ENCODE measurements around the gene DDX52. TPM values are rescaled to one million over a fixed set of nuclear protein-coding genes. Genes with fewer than 3 reads are reported as not detected.

DDX52 gene
- total RNA-seq, 5 donors from 2014 or later (not counting 1 experiment from before 2014, with no cell fraction given), result 21.6 to 34.0 (median 25.7) TPM

GRCh38 chr17:37607637-37608331 lies 35.5 kb downstream of the DDX52 start:
- Mint-ChIP-seq H3K4me3 (peak overlapping the region; percentile 81 to 90 (median 90)), H3K27me3 (no peaks in the 10 kb centered on the region), H3K9me3 (no peaks in the 10 kb centered on the region), H3K4me1 (peaks cover 51 to 58% (median 53%) of the 10 kb centered on the region in 3 donors), H3K27ac (peak overlapping the region; percentile 91 to 92), H3K36me3 (peaks cover 6% of the 10 kb centered on the region)
- 25% methylated on average over 7 of the region's 26 CpGs for WGBS (ENCODE audit: insufficient coverage)
- peaks cover 38 to 43% of the 10 kb centered on the region in 2 experiments for H3K4me1 ChIP-seq (ENCODE audit: control insufficient read depth in 1 of 2, extremely low read depth in 1 of 2, insufficient read depth in 2 of 2, low read length in 2 of 2)
- H3K36me3 ChIP-seq (ENCODE audit: control insufficient read depth in 2 of 2, extremely low read depth in 1 of 2, insufficient read depth in 1 of 2, low read length in 1 of 2), result peaks cover 0 to 5% of the 10 kb centered on the region in 2 donors
- ATAC-seq (replicated peaks in 1 of 4) (peak in 2 of 4 experiments; percentile 25 to 36), DNase-seq (peak in 23 of 35 experiments; percentile 3 to 69 (median 21))
- POLR2A ChIA-PET, result interaction anchor here in 1 of 2 donors (0.6 kb wide), 1 partner anchor 21 kb away, joined by 3 read pairs; no protein-coding TSS in a partner anchor
- CTCF ChIA-PET, result interaction anchor here in 1 of 2 donors (2.2 kb wide), 1 partner anchor 8 kb away, joined by 9 read pairs; no protein-coding TSS in a partner anchor
- H3K27ac ChIP-seq (ENCODE audit: low read length), result peak overlapping the region; percentile 78
- no peaks in the 10 kb centered on the region for H3K27me3 ChIP-seq (replicated peaks in 1 of 2; ENCODE audit: control insufficient read depth in 2 of 2, extremely low read depth in 1 of 2, insufficient read depth in 2 of 2, low read length in 1 of 2)
- peak overlapping the region; percentile 87 to 95 for H3K4me3 ChIP-seq (ENCODE audit: control insufficient read depth in 1 of 2, extremely low read depth in 1 of 2, low read length in 1 of 2)
- no peaks in the 10 kb centered on the region for H3K9me3 ChIP-seq

GRCh38 chr17:37605813-37606505 lies 37.3 kb downstream of the DDX52 start:
- CTCF ChIA-PET, result interaction anchor here in 1 of 2 donors (1.1 kb wide), 1 partner anchor 16 kb away, joined by 3 read pairs; no protein-coding TSS in a partner anchor
- Mint-ChIP-seq H3K4me3 (peak overlapping the region; percentile 70 to 90 (median 81)), H3K27me3 (no peaks in the 10 kb centered on the region), H3K36me3 (peaks cover 9% of the 10 kb centered on the region), H3K9me3 (no peaks in the 10 kb centered on the region), H3K4me1 (peaks cover 59 to 67% (median 60%) of the 10 kb centered on the region in 3 donors), H3K27ac (peak overlapping the region; percentile 91 to 92)
- Histone ChIP-seq H3K4me1 (ENCODE audit: control insufficient read depth in 1 of 2, extremely low read depth in 1 of 2, insufficient read depth in 2 of 2, low read length in 2 of 2) (peaks cover 38 to 54% of the 10 kb centered on the region in 2 experiments), H3K9me3 (no peaks in the 10 kb centered on the region), H3K36me3 (ENCODE audit: control insufficient read depth in 2 of 2, extremely low read depth in 1 of 2, insufficient read depth in 1 of 2, low read length in 1 of 2) (peaks cover 0 to 5% of the 10 kb centered on the region in 2 donors), H3K27ac (ENCODE audit: low read length) (peak overlapping the region; percentile 78), H3K27me3 (replicated peaks in 1 of 2; ENCODE audit: control insufficient read depth in 2 of 2, extremely low read depth in 1 of 2, insufficient read depth in 2 of 2, low read length in 1 of 2) (no peaks in the 10 kb centered on the region), H3K4me3 (ENCODE audit: control insufficient read depth in 1 of 2, extremely low read depth in 1 of 2, low read length in 1 of 2) (peak overlapping the region; percentile 15)
- 16% methylated on average over 4 of the region's 7 CpGs for WGBS (ENCODE audit: insufficient coverage)
- peak in 30 of 35 experiments; percentile 10 to 70 (median 36) for DNase-seq
- ATAC-seq (replicated peaks in 1 of 4), result peak; percentile 24 to 49 (median 34)
- POLR2A ChIA-PET, result interaction anchor here in 1 of 2 donors (1.2 kb wide), 1 partner anchor 25 kb away, joined by 3 read pairs; no protein-coding TSS in a partner anchor

GRCh38 chr17:37605081-37605480 lies 38.2 kb downstream of the DDX52 start:
- POLR2A ChIA-PET, result interaction anchor here in 1 of 2 donors (1.2 kb wide), 1 partner anchor 24 kb away, joined by 3 read pairs; no protein-coding TSS in a partner anchor
- no peaks in the 10 kb centered on the region for H3K9me3 Mint-ChIP-seq
- no peak for ATAC-seq (replicated peaks in 1 of 4)
- CTCF ChIA-PET, result no interaction called here
- Histone ChIP-seq H3K9me3 (no peaks in the 10 kb centered on the region), H3K27me3 (replicated peaks in 1 of 2; ENCODE audit: control insufficient read depth in 2 of 2, extremely low read depth in 1 of 2, insufficient read depth in 2 of 2, low read length in 1 of 2) (no peaks in the 10 kb centered on the region), H3K4me3 (ENCODE audit: control insufficient read depth in 1 of 2, extremely low read depth in 1 of 2, low read length in 1 of 2) (no peak overlapping the region), H3K27ac (ENCODE audit: low read length) (peak overlapping the region; percentile 78), H3K4me1 (ENCODE audit: control insufficient read depth in 1 of 2, extremely low read depth in 1 of 2, insufficient read depth in 2 of 2, low read length in 2 of 2) (peaks cover 38 to 52% of the 10 kb centered on the region in 2 experiments), H3K36me3 (ENCODE audit: control insufficient read depth in 2 of 2, extremely low read depth in 1 of 2, insufficient read depth in 1 of 2, low read length in 1 of 2) (peaks cover 0 to 13% of the 10 kb centered on the region in 2 donors)
- H3K4me3 Mint-ChIP-seq, result peak overlapping the region; percentile 13 to 90 (median 81)
- no CpG with 5 or more reads among the region's 4 CpGs for WGBS (ENCODE audit: insufficient coverage)
- DNase-seq, result no peak
- peaks cover 16% of the 10 kb centered on the region for H3K36me3 Mint-ChIP-seq
- no peaks in the 10 kb centered on the region for H3K27me3 Mint-ChIP-seq
- H3K4me1 Mint-ChIP-seq, result peaks cover 65 to 74% (median 67%) of the 10 kb centered on the region in 3 donors
- peak overlapping the region; percentile 91 to 92 for H3K27ac Mint-ChIP-seq

- peak overlapping the region; percentile 13 to 90 (median 81) for H3K4me3 Mint-ChIP-seq
- peaks cover 16% of the 10 kb centered on the region for H3K36me3 Mint-ChIP-seq
- no peak for ATAC-seq (replicated peaks in 1 of 4)
- DNase-seq, result no peak
- Histone ChIP-seq H3K4me3 (ENCODE audit: control insufficient read depth in 1 of 2, extremely low read depth in 1 of 2, low read length in 1 of 2) (no peak overlapping the region), H3K27me3 (replicated peaks in 1 of 2; ENCODE audit: control insufficient read depth in 2 of 2, extremely low read depth in 1 of 2, insufficient read depth in 2 of 2, low read length in 1 of 2) (no peaks in the 10 kb centered on the region), H3K36me3 (ENCODE audit: control insufficient read depth in 2 of 2, extremely low read depth in 1 of 2, insufficient read depth in 1 of 2, low read length in 1 of 2) (peaks cover 0 to 16% of the 10 kb centered on the region in 2 donors), H3K27ac (ENCODE audit: low read length) (peak overlapping the region; percentile 78), H3K4me1 (ENCODE audit: control insufficient read depth in 1 of 2, extremely low read depth in 1 of 2, insufficient read depth in 2 of 2, low read length in 2 of 2) (peaks cover 38 to 46% of the 10 kb centered on the region in 2 experiments), H3K9me3 (no peaks in the 10 kb centered on the region)
- H3K27me3 Mint-ChIP-seq, result no peaks in the 10 kb centered on the region
- no peaks in the 10 kb centered on the region for H3K9me3 Mint-ChIP-seq
- POLR2A ChIA-PET, result interaction anchor here (0.6 to 0.7 kb wide), 4 partner anchors 8 to 90 kb away, joined by 3 to 6 read pairs (median 4); no protein-coding TSS in a partner anchor
- H3K4me1 Mint-ChIP-seq, result peaks cover 60 to 72% (median 68%) of the 10 kb centered on the region in 3 donors
- WGBS (ENCODE audit: insufficient coverage), result no CpG with 5 or more reads among the region's 6 CpGs
- H3K27ac Mint-ChIP-seq, result peak overlapping the region; percentile 91 to 92
- CTCF ChIA-PET, result no interaction called here
Measured at GRCh38 chr17:37604556-37604955, 38.7 kb downstream of the DDX52 start.

GRCh38 chr17:37598145-37598544 lies 45.1 kb downstream of the DDX52 start:
- no CpG with 5 or more reads among the region's 2 CpGs for WGBS (ENCODE audit: insufficient coverage)
- Histone ChIP-seq H3K9me3 (no peaks in the 10 kb centered on the region), H3K36me3 (ENCODE audit: control insufficient read depth in 2 of 2, extremely low read depth in 1 of 2, insufficient read depth in 1 of 2, low read length in 1 of 2) (peaks cover 5 to 64% of the 10 kb centered on the region in 2 donors), H3K27me3 (replicated peaks in 1 of 2; ENCODE audit: control insufficient read depth in 2 of 2, extremely low read depth in 1 of 2, insufficient read depth in 2 of 2, low read length in 1 of 2) (no peaks in the 10 kb centered on the region), H3K27ac (ENCODE audit: low read length) (no peak overlapping the region), H3K4me3 (ENCODE audit: control insufficient read depth in 1 of 2, extremely low read depth in 1 of 2, low read length in 1 of 2) (no peak overlapping the region), H3K4me1 (ENCODE audit: control insufficient read depth in 1 of 2, extremely low read depth in 1 of 2, insufficient read depth in 2 of 2, low read length in 2 of 2) (peaks cover 2 to 15% of the 10 kb centered on the region in 2 experiments)
- no peaks in the 10 kb centered on the region for H3K9me3 Mint-ChIP-seq
- peak overlapping the region in 1 of 2 donors; percentile 65 for H3K27ac Mint-ChIP-seq
- ATAC-seq (replicated peaks in 1 of 4), result no peak
- peaks cover 48% of the 10 kb centered on the region for H3K36me3 Mint-ChIP-seq
- H3K27me3 Mint-ChIP-seq, result no peaks in the 10 kb centered on the region
- DNase-seq, result no peak
- peaks cover 48 to 71% (median 64%) of the 10 kb centered on the region in 3 donors for H3K4me1 Mint-ChIP-seq
- ChIA-PET CTCF (no interaction called here), POLR2A (no interaction called here)
- no peak overlapping the region for H3K4me3 Mint-ChIP-seq

- peak overlapping the region in 2 of 3 donors; percentile 1 to 54 for H3K4me3 Mint-ChIP-seq
- no peaks in the 10 kb centered on the region for H3K27me3 Mint-ChIP-seq
- peaks cover 49% of the 10 kb centered on the region for H3K36me3 Mint-ChIP-seq
- Histone ChIP-seq H3K27ac (ENCODE audit: low read length) (no peak overlapping the region), H3K9me3 (no peaks in the 10 kb centered on the region), H3K27me3 (replicated peaks in 1 of 2; ENCODE audit: control insufficient read depth in 2 of 2, extremely low read depth in 1 of 2, insufficient read depth in 2 of 2, low read length in 1 of 2) (no peaks in the 10 kb centered on the region), H3K4me3 (ENCODE audit: control insufficient read depth in 1 of 2, extremely low read depth in 1 of 2, low read length in 1 of 2) (no peak overlapping the region), H3K4me1 (ENCODE audit: control insufficient read depth in 1 of 2, extremely low read depth in 1 of 2, insufficient read depth in 2 of 2, low read length in 2 of 2) (peaks cover 4 to 7% of the 10 kb centered on the region in 2 experiments), H3K36me3 (ENCODE audit: control insufficient read depth in 2 of 2, extremely low read depth in 1 of 2, insufficient read depth in 1 of 2, low read length in 1 of 2) (peaks cover 12 to 62% of the 10 kb centered on the region in 2 donors)
- no peaks in the 10 kb centered on the region for H3K9me3 Mint-ChIP-seq
- ChIA-PET CTCF (no interaction called here), POLR2A (interaction anchor here in 1 of 2 donors (0.6 kb wide), 1 partner anchor 1582 kb away, joined by 3 read pairs; no protein-coding TSS in a partner anchor)
- peak overlapping the region in 1 of 2 donors; percentile 50 for H3K27ac Mint-ChIP-seq
- H3K4me1 Mint-ChIP-seq, result peaks cover 69 to 75% (median 71%) of the 10 kb centered on the region in 3 donors
- WGBS (ENCODE audit: insufficient coverage), result 96% methylated on average over 3 of the region's 6 CpGs
- ATAC-seq (replicated peaks in 1 of 4) (no peak), DNase-seq (no peak)
Measured at GRCh38 chr17:37592291-37592690, 51.0 kb downstream of the DDX52 start.
